ENCODE data around the gene URAD. TPM values are rescaled to one million over a fixed set of nuclear protein-coding genes. Genes with fewer than 3 reads are reported as not detected.

The URAD gene
- total RNA-seq, 1 donor from 2014 or later, result not detected

DNA sequence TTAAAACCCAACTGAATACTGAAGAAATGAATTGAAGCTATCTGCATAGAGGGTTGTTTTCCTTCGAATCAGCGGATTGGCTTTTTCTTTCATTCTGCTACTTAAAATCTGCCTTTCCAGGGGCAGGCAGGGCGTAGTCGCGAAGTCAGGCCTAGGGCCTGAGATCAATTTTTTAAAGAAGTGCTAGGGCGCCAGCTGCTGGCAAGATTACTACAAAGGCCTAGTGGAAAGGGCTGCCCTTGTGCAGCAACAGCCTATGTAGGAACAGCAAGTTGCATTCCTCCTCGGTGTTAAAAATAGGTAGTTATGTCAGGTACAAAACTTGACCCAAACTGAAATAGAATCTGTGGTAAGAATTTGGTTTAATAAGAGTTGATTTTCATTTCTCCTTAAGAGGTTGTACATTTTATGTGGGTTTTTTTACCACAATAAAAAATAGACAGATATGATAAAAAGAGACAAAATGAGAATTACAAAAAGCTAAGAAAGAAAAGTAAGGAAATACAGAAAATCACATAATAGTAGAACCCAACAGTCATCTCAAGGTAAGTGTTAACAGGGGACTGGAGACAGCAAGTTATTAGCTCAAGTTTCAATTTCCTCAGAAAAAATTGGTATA lies 9.5 kb upstream of the URAD start:
- H3K27ac ChIP-seq (replicated peaks), result no peak overlapping the region

DNA sequence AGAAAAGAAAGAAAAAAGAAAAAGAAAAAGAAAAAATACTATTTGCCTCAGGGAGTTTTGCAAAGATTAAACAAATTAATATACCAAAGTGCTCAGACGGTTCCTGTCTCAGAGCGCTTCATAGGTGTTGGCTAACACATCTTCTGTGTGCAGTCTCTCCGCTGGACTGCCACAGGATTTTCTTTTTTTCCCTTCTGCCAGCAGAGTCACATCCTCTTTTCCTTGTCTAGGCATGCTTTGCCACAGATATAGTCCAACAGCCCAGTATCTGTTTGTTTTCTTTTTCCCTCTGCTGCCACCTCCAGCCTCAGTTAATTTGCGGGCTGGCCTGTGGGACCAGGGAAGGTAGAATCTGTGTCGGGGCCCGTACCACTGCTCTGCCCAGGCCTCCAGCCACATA lies 3.4 kb upstream of the URAD start:
- Histone ChIP-seq H3K9me3 (replicated peaks) (no peaks in the 10 kb centered on the region), H3K27ac (replicated peaks) (no peak overlapping the region), H3K4me3 (no peak overlapping the region), H3K36me3 (no peaks in the 10 kb centered on the region), H3K4me1 (no peaks in the 10 kb centered on the region), H3K27me3 (ENCODE audit: low read depth) (peaks cover 57% of the 10 kb centered on the region)
- intact Hi-C loops (cut with micrococcal nuclease), result no loop called here
- TF ChIP-seq, protein P1, sequence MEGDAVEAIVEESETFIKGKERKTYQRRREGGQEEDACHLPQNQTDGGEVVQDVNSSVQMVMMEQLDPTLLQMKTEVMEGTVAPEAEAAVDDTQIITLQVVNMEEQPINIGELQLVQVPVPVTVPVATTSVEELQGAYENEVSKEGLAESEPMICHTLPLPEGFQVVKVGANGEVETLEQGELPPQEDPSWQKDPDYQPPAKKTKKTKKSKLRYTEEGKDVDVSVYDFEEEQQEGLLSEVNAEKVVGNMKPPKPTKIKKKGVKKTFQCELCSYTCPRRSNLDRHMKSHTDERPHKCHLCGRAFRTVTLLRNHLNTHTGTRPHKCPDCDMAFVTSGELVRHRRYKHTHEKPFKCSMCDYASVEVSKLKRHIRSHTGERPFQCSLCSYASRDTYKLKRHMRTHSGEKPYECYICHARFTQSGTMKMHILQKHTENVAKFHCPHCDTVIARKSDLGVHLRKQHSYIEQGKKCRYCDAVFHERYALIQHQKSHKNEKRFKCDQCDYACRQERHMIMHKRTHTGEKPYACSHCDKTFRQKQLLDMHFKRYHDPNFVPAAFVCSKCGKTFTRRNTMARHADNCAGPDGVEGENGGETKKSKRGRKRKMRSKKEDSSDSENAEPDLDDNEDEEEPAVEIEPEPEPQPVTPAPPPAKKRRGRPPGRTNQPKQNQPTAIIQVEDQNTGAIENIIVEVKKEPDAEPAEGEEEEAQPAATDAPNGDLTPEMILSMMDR (IDR thresholded peaks at IDR 0.05; ENCODE audit: borderline replicate concordance), result no peak
- DNase-seq, result no peak

More for the DNA sequence above, 9.5 kb upstream of the URAD start:
- no peak overlapping the region for H3K4me3 ChIP-seq
- intact Hi-C loops (cut with micrococcal nuclease), result no loop called here
- no peaks in the 10 kb centered on the region for H3K9me3 ChIP-seq (replicated peaks)
- H3K36me3 ChIP-seq, result no peaks in the 10 kb centered on the region
- peaks cover 11% of the 10 kb centered on the region for H3K27me3 ChIP-seq (ENCODE audit: low read depth)
- TF ChIP-seq, protein P1 (IDR thresholded peaks at IDR 0.05; ENCODE audit: borderline replicate concordance), result peak; percentile 57
- DNase-seq, result peak; percentile 46
- peaks cover 8% of the 10 kb centered on the region for H3K4me1 ChIP-seq

DNA sequence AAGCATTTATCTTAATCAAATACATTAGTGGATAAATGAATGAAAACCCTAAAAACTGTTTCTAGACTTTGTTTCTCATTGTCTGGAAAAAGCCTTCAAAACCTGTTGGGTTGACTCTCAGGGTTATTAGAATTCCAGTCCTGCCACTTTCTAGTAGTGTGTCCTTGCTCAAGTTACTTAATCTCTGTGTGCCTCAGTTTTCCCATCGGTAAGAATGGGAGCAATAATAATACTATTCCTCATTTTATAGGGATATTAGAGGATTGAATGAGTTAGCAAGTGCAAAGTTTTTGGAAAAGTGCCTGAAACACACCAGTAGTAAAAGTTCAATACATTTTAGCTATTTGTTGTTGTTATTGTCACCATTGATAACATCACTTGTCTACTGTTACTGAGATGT lies 2.9 kb downstream of the URAD start:
- Histone ChIP-seq H3K36me3 (no peaks in the 10 kb centered on the region), H3K27me3 (ENCODE audit: low read depth) (peaks cover 95% of the 10 kb centered on the region), H3K27ac (replicated peaks) (no peak overlapping the region), H3K4me3 (no peak overlapping the region), H3K9me3 (replicated peaks) (no peaks in the 10 kb centered on the region), H3K4me1 (peaks cover 1% of the 10 kb centered on the region)
- TF ChIP-seq, protein P1 (IDR thresholded peaks at IDR 0.05; ENCODE audit: borderline replicate concordance), result no peak
- no peak for DNase-seq
- intact Hi-C loops (cut with micrococcal nuclease), result loop anchor here (10.0 kb wide), 1 partner anchor 621 kb away; no protein-coding TSS in a partner anchor

DNA sequence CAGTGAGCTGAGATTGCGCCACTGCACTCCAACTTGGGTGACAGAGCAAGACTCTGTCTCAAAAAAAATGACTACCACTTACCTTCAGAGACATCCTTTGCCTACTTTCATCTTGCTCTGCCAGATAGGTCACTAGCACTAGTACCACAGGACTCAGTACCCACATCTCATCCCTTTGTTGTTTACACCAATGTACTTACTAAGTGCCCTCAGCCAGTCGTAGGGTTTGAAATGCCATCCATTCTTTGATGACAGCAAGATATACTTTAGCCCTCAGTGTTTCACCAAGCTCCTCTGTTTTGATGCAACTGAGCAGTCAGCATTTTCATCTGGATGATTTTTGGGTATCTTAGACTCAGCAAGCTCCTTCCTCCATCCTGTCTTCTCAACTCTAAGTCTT lies 6.1 kb downstream of the URAD start:
- no peaks in the 10 kb centered on the region for H3K36me3 ChIP-seq
- H3K4me1 ChIP-seq, result peaks cover 32% of the 10 kb centered on the region
- TF ChIP-seq, protein P1 (IDR thresholded peaks at IDR 0.05; ENCODE audit: borderline replicate concordance), result no peak
- no peak overlapping the region for H3K27ac ChIP-seq (replicated peaks)
- no peak overlapping the region for H3K4me3 ChIP-seq
- intact Hi-C loops (cut with micrococcal nuclease), result loop anchor here (5.0 to 10.0 kb wide), 2 partner anchors 150 to 618 kb away; no protein-coding TSS in a partner anchor
- H3K27me3 ChIP-seq (ENCODE audit: low read depth), result peaks cover 98% of the 10 kb centered on the region
- no peaks in the 10 kb centered on the region for H3K9me3 ChIP-seq (replicated peaks)
- no peak for DNase-seq

DNA sequence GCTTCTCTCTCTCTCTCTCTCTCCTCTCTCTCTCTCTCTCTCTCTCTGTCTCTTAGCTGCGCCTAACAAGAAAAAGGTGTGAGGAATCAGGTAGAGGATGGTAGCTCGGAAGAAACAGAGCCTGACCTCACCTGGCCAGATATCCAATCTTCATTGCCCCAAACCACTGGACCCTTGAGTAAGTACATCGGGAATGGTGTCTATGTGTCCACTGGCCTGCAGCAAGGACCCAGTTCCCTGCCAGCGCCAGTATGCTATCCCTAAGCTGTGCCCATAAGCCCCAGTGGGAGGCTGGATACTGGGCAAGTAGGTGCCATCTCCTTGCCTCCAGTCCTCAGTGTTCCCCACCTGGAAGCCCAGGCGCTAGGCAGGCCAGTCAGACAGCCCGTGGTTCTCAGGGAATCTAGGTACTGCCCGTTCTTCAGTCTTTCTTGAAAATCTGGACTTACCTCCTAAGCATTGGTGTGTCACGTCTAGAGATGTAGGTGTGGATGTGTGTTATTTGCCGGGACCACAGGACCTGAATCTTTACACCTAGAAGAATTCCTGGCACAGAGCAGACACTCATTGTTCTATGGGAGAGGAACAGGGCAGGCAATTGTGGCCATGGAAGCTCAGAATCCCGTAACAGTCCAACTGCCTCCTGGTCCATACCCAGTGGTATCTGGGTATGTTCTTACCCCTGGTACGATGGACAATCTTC lies 7.3 kb downstream of the URAD start:
- Histone ChIP-seq H3K36me3 (no peaks in the 10 kb centered on the region), H3K27me3 (ENCODE audit: low read depth) (peaks cover 98% of the 10 kb centered on the region), H3K4me3 (no peak overlapping the region), H3K9me3 (replicated peaks) (no peaks in the 10 kb centered on the region), H3K27ac (replicated peaks) (no peak overlapping the region), H3K4me1 (peaks cover 32% of the 10 kb centered on the region)
- TF ChIP-seq, protein P1 (IDR thresholded peaks at IDR 0.05; ENCODE audit: borderline replicate concordance), result no peak
- DNase-seq, result no peak
- intact Hi-C loops (cut with micrococcal nuclease), result loop anchor here (5.0 to 10.0 kb wide), 2 partner anchors 149 to 616 kb away; no protein-coding TSS in a partner anchor
